ENCODE data around the gene HIPK1. TPM values are rescaled to one million over a fixed set of nuclear protein-coding genes. Genes with fewer than 3 reads are reported as not detected.

HIPK1 gene
- total RNA-seq, 1 experiment from 2014 or later: 48.2 TPM

DNA sequence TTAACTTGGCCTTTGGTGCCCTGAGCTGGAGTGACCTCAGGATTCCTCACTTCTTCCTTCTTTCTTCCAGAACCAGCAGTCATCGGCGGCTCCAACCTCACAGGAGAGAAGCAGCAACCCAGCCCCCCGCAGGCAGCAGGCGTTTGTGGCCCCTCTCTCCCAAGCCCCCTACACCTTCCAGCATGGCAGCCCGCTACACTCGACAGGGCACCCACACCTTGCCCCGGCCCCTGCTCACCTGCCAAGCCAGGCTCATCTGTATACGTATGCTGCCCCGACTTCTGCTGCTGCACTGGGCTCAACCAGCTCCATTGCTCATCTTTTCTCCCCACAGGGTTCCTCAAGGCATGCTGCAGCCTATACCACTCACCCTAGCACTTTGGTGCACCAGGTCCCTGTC, 43.8 kb downstream of the HIPK1 start:
- TF ChIP-seq, protein P1, sequence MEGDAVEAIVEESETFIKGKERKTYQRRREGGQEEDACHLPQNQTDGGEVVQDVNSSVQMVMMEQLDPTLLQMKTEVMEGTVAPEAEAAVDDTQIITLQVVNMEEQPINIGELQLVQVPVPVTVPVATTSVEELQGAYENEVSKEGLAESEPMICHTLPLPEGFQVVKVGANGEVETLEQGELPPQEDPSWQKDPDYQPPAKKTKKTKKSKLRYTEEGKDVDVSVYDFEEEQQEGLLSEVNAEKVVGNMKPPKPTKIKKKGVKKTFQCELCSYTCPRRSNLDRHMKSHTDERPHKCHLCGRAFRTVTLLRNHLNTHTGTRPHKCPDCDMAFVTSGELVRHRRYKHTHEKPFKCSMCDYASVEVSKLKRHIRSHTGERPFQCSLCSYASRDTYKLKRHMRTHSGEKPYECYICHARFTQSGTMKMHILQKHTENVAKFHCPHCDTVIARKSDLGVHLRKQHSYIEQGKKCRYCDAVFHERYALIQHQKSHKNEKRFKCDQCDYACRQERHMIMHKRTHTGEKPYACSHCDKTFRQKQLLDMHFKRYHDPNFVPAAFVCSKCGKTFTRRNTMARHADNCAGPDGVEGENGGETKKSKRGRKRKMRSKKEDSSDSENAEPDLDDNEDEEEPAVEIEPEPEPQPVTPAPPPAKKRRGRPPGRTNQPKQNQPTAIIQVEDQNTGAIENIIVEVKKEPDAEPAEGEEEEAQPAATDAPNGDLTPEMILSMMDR (IDR thresholded peaks at IDR 0.05; ENCODE audit: insufficient read depth in 1 of 2, low read depth in 1 of 2, low read length in 1 of 2, severe bottlenecking in 1 of 2, unreplicated experiment in 1 of 2): no peak
- DNase-seq: no peak
- ChIA-PET POLR2A (no interaction called here), CTCF (no interaction called here)
- no TSS peak for BruUV-seq (replicated peaks)
- H3K4me1 Mint-ChIP-seq (ENCODE audit: low read depth, unreplicated experiment): no peaks in the 10 kb centered on the region
- H3K4me3 Mint-ChIP-seq (ENCODE audit: unreplicated experiment): no peak overlapping the region
- H3K36me3 Mint-ChIP-seq (ENCODE audit: insufficient read depth, unreplicated experiment): peaks cover 38% of the 10 kb centered on the region
- H3K4me3 ChIP-seq (ENCODE audit: low read depth, low read length): no peak overlapping the region
- no peak overlapping the region for H3K27ac Mint-ChIP-seq (ENCODE audit: unreplicated experiment)
- H3K27me3 ChIP-seq (replicated peaks; ENCODE audit: control insufficient read depth, insufficient read depth, low read length): no peaks in the 10 kb centered on the region
- no peaks in the 10 kb centered on the region for H3K9me3 ChIP-seq
- H3K36me3 ChIP-seq (ENCODE audit: control insufficient read depth, insufficient read depth, low read length): no peaks in the 10 kb centered on the region; the same call in 1 of the 2 replicates
- H3K27me3 Mint-ChIP-seq (ENCODE audit: insufficient read depth, unreplicated experiment): no peaks in the 10 kb centered on the region
- intact Hi-C loops (cut with micrococcal nuclease; ENCODE audit: unreplicated experiment): no loop called here
- H3K4me1 ChIP-seq: no peaks in the 10 kb centered on the region
- no peaks in the 10 kb centered on the region for H3K9me3 Mint-ChIP-seq (ENCODE audit: unreplicated experiment)

DNA sequence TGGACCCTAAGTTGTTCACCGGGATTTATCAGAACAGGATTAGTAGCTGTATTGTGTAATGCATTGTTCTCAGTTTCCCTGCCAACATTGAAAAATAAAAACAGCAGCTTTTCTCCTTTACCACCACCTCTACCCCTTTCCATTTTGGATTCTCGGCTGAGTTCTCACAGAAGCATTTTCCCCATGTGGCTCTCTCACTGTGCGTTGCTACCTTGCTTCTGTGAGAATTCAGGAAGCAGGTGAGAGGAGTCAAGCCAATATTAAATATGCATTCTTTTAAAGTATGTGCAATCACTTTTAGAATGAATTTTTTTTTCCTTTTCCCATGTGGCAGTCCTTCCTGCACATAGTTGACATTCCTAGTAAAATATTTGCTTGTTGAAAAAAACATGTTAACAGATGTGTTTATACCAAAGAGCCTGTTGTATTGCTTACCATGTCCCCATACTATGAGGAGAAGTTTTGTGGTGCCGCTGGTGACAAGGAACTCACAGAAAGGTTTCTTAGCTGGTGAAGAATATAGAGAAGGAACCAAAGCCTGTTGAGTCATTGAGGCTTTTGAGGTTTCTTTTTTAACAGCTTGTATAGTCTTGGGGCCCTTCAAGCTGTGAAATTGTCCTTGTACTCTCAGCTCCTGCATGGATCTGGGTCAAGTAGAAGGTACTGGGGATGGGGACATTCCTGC, 46.2 kb downstream of the HIPK1 start:
- BruUV-seq (replicated peaks): no TSS peak
- Histone ChIP-seq H3K36me3 (ENCODE audit: control insufficient read depth, insufficient read depth, low read length) (no peaks in the 10 kb centered on the region), H3K4me3 (ENCODE audit: low read depth, low read length) (no peak overlapping the region), H3K27me3 (replicated peaks; ENCODE audit: control insufficient read depth, insufficient read depth, low read length) (no peaks in the 10 kb centered on the region), H3K9me3 (no peaks in the 10 kb centered on the region), H3K4me1 (peaks cover 15% of the 10 kb centered on the region)
- CTCF ChIA-PET: no interaction called here
- no peaks in the 10 kb centered on the region for H3K9me3 Mint-ChIP-seq (ENCODE audit: unreplicated experiment)
- no peak overlapping the region for H3K4me3 Mint-ChIP-seq (ENCODE audit: unreplicated experiment)
- no peaks in the 10 kb centered on the region for H3K4me1 Mint-ChIP-seq (ENCODE audit: low read depth, unreplicated experiment)
- TF ChIP-seq, protein P1 (IDR thresholded peaks at IDR 0.05; ENCODE audit: insufficient read depth in 1 of 2, low read depth in 1 of 2, low read length in 1 of 2, severe bottlenecking in 1 of 2, unreplicated experiment in 1 of 2): no peak
- POLR2A ChIA-PET: no interaction called here
- no peak for DNase-seq
- peaks cover 15% of the 10 kb centered on the region for H3K36me3 Mint-ChIP-seq (ENCODE audit: insufficient read depth, unreplicated experiment)
- no peaks in the 10 kb centered on the region for H3K27me3 Mint-ChIP-seq (ENCODE audit: insufficient read depth, unreplicated experiment)
- intact Hi-C loops (cut with micrococcal nuclease; ENCODE audit: unreplicated experiment): loop anchor here (5.0 kb wide), 1 partner anchor 372 kb away; no protein-coding TSS in a partner anchor
- no peak overlapping the region for H3K27ac Mint-ChIP-seq (ENCODE audit: unreplicated experiment)

DNA sequence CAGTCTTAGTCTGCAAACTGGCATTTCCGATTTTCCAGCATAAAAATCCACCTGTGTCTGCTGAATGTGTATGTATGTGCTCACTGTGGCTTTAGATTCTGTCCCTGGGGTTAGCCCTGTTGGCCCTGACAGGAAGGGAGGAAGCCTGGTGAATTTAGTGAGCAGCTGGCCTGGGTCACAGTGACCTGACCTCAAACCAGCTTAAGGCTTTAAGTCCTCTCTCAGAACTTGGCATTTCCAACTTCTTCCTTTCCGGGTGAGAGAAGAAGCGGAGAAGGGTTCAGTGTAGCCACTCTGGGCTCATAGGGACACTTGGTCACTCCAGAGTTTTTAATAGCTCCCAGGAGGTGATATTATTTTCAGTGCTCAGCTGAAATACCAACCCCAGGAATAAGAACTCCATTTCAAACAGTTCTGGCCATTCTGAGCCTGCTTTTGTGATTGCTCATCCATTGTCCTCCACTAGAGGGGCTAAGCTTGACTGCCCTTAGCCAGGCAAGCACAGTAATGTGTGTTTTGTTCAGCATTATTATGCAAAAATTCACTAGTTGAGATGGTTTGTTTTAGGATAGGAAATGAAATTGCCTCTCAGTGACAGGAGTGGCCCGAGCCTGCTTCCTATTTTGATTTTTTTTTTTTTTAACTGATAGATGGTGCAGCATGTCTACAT, 47.6 kb downstream of the HIPK1 start:
- H3K36me3 Mint-ChIP-seq (ENCODE audit: insufficient read depth, unreplicated experiment): peaks cover 10% of the 10 kb centered on the region
- no peak overlapping the region for H3K4me3 ChIP-seq (ENCODE audit: low read depth, low read length)
- no TSS peak for BruUV-seq (replicated peaks)
- ChIA-PET CTCF (interaction anchor here (1.5 kb wide), 1 partner anchor 306 kb away, joined by 5 read pairs; no protein-coding TSS in a partner anchor), POLR2A (no interaction called here)
- no peaks in the 10 kb centered on the region for H3K36me3 ChIP-seq (ENCODE audit: control insufficient read depth, insufficient read depth, low read length)
- DNase-seq: peak in 1 of 2 experiments; percentile 19
- TF ChIP-seq, protein P1 (IDR thresholded peaks at IDR 0.05; ENCODE audit: insufficient read depth in 1 of 2, low read depth in 1 of 2, low read length in 1 of 2, severe bottlenecking in 1 of 2, unreplicated experiment in 1 of 2): peak; percentile 30 to 37
- peaks cover 5% of the 10 kb centered on the region for H3K9me3 Mint-ChIP-seq (ENCODE audit: unreplicated experiment)
- intact Hi-C loops (cut with micrococcal nuclease; ENCODE audit: unreplicated experiment): loop anchor here (5.0 kb wide), 1 partner anchor 371 kb away; no protein-coding TSS in a partner anchor
- H3K27me3 Mint-ChIP-seq (ENCODE audit: insufficient read depth, unreplicated experiment): no peaks in the 10 kb centered on the region
- H3K4me3 Mint-ChIP-seq (ENCODE audit: unreplicated experiment): no peak overlapping the region
- no peaks in the 10 kb centered on the region for H3K27me3 ChIP-seq (replicated peaks; ENCODE audit: control insufficient read depth, insufficient read depth, low read length)
- no peaks in the 10 kb centered on the region for H3K4me1 Mint-ChIP-seq (ENCODE audit: low read depth, unreplicated experiment)
- H3K9me3 ChIP-seq: no peaks in the 10 kb centered on the region
- H3K27ac Mint-ChIP-seq (ENCODE audit: unreplicated experiment): no peak overlapping the region
- peaks cover 15% of the 10 kb centered on the region for H3K4me1 ChIP-seq

All from Caco-2 (cell line).